GM18508 (cell line): ENCODE results near the gene PPDPF.

Experiments used
- ATAC-seq: cut with Tn5 transposase; IDR thresholded peaks from one replicate; pipeline ENCODE4 v1.9.1; 2021; ENCODE audit warnings: moderate number of reproducible peaks; ENCODE audit not compliant: insufficient read depth, unreplicated experiment

Gene PPDPF

DNA sequence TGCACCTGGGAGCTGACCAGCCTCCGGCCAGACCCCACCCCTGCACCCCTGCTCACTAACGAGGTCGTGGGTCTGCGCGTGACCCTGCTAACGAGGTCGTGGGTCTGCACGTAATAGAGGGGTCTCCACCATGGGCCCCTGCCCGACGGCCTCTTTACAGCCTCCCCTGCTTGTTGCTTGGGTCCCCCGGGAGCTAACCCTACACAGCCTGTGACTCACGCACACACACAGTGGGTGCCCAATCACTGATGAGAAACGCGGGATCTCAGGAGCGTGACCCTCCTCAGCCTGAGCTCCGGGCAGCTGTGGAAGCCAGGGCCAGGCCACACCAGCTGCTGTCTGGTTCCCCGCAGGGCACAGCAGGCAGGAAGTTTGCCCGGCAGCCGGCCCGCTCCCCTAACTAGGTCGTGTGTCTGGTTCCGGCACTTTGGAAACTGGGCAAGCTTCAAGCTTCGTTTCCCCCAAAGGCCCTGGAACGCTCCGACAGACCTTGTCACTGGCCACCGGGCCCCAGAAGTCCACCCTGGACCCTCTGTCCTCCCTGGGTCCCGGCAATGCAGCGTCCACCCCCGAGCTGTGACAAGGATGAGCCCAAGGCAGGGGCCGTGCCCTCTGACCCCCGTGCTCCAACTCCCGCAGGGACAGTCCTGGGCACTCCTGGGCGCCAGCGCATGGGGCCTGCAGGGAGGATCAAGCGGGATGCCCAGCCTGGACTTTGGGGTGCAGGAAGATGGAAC lies 15.8 kb downstream of the PPDPF start:
- ATAC-seq: no peak

DNA sequence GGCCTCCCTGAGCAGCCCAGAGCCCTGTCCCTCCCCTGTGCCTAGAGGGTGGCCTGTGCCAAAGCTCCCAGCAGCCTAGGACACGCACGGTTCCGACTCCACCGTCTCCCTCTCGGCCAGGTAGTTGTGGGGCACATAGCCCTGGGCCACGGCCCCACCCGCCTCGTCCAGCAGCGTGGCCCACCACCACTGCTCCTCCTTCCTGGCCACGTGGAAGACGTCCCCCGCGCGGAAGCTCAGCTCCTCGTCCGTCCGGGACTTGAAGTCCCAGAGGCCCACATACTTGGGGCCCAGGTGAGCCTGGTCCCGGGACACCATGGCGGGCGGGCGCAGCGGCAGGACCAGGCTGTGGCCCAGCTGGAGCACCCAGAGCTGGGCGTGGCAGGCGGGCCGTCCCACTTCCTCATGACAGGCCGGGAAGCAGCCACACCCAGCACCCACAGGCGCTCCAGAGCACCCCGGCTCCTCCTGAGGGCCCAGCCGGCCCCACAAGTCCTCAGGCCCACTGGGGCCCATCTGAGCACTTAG lies 16.5 kb downstream of the PPDPF start, which contains the start of gene PTK6:
Gene PTK6 (minus strand): TSS at position 380 of the 528 bp plus-strand sequence. CDS start 62 bp downstream, at position 318.
- ATAC-seq: no peak

DNA sequence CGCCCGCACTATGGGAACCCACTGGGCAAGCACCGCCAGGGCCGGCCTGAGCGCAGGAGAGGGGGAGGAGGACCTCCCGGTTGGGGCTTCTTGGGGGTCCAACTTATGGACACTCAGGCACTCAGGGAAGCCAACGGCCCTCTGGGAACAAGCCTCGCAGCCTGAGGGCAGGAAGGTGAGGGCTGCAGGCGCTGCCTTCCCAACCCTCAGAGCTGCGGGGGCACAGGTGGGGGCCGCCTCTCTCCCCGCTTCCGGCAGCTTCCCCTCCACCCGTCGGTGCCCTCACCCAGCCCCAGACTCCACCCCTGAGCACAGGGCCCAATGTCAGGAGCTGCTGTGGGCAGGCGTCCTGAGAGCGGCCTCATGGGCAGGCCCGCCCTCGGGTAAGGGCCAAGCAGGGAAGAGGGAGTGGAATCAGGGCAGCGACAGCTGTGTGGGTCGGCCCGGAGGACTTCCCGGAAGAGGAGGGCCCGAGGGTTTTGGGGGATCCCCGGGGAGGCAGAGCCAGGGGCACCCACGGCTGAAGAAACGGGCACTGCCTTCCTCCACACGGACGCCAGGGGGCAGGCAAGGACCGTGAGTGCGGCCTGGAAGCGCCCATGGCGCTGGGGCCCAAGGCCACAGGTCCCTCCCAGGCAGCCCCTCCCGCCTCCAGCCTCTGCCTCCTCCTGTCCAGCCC lies 17.1 kb downstream of the PPDPF start:
- ATAC-seq: no peak

DNA sequence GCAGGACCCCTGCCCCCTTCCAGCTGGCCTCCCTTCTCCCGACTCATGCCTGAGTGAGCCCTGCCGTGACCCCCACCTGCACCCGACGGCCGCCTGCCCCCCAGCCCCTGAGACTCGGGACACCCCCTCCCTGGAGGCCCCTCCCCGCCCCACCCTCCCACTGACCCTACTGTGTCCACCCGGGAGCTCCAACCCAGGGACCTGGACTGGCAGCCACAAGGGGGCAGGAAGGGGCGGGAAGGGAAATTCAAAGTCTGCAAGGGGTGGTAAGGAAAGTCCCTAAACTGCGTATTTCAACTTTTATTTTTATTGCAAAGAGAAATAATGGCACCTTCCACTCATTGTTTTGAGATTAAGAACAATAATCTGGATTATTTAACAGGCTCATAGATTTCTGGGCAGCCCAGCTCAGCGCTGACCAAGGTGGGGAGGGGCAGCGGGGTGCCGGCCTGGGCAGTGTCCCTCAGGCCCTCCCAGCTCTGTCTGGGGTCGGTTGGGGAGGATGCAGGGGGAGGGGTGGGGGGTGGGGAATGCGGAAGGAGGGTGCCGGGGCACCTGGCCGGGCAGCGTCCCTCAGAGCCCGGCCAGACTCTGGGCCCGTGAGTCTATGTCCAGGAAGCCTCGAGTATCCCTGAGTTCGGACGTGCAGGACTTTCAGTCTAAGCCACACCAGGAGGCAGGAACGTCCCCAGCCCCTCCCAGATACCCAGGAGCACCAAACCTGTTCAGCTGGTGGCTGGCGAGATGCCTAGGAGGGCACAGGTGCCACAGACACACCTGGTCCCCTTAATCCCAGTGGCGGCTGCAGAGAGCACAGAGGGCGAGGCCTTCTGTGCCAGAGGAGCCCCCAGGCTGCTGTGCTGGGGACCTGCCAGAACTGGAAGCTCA lies 17.9 kb downstream of the PPDPF start:
- no peak for ATAC-seq

DNA sequence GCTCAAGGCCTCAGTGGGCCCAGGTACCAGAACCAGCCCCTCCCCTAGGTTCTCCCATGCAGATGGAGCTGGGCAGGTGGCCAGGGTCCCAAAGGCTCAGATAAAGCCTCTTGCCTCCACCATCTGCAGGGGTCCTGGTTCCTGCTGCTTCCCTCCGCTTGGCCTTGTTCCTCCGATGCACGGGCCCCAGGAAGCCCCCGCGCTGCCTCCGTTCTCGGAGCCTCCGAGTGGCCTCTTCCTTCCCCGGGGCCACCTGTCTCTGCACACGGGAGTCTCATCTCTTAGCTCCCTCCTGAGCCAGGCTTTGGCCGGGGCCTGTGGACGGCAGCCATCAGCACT lies 18.5 kb downstream of the PPDPF start:
- ATAC-seq: no peak

DNA sequence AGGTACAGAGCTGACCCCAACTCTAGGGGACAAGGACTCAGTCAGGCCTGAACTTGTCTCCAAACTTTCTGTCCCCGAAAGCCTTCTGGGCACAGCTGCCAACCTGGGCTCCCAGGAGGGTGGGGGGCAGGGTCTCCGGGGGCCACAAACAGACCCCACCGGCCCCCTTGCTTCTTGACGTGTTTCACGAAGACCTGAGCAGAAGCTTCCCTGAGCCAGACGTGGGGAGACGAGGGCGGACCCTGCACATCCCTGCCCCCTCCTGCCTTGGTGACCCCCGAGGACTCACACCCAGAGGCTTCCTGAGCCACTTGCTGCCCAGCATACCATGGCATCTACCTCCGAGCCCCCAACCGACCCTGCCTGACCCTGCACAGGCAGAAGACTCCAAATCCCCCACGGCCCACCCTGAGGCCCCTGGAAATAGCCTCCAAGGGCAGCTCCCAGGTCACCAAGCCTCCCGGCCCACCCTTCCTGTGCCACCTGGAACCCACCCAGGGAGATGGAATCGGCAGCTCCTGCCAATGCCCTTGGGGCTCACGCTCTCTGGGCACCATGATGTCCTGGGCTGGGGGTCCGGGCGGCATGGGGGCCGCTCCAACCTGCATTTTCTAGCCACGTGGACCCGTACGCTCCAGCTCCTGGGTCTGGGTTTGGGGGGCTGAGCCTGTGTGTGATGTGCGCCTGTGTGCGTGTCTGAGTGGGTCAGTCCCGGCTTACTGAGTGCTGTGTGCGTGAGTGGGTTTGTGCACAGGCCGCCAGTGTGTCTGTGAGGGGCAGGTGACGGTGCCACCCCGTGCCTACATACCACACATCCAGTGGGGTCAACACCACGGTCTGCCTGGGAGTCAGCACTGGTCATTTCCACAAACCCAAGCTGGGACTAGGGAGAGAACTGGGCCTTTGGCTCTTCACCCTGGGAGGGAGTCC lies 19.1 kb downstream of the PPDPF start:
- no peak for ATAC-seq

DNA sequence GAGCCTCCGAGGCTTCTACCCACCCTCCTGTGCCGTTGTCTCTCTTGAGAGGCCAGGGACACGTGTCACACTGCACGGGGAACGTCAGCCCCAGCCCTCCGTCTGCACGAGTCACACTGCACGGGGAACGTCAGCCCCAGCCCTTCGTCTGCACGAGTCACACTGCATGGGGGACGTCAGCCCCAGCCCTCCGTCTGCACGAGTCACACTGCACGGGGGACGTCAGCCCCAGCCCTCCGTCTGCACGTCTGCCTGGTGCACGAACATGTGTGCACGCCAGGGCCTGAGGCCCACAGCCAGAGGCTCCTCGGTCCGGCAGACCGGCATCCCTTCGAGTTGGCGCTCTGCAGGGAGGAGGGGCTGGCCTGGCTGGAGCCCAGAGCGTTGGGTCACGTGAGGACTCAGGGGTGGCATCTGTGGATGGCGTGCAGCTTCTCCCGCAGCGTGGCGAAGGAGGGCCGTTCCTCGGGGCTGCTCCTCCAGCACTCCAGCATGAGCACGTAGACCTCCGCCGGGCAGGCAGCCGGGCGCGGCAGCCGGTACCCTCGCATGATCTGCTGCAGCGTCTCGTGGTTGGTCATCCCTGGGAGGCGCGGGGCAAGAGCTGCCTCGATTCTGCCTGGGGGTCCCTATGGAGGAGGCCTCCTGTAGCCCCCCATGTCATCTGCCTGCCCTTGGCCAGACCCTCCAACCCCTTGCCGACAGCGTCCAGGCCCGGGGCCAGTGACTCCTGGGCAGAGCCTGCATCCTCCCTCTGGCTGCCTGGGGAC lies 20.0 kb downstream of the PPDPF start:
- no peak for ATAC-seq

DNA sequence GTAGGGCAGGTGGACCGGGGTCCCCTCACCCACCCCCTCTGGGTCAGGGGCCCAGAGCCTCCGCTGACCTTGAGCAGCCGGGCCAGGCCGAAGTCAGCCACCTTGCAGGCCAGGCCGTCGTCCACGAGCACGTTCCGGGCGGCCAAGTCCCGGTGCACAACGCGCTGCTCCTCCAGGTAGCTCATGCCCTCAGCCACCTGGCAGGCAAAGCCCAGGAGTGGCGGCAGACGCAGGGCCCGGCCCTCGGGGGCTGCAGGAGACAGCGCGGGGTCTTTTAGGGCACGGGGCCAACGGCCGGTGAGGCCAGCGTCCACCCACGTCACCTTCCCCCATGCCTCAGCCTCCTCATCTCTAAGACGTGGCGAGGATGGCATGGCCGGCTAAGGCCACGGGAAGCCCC lies 20.8 kb downstream of the PPDPF start:
- no peak for ATAC-seq

DNA sequence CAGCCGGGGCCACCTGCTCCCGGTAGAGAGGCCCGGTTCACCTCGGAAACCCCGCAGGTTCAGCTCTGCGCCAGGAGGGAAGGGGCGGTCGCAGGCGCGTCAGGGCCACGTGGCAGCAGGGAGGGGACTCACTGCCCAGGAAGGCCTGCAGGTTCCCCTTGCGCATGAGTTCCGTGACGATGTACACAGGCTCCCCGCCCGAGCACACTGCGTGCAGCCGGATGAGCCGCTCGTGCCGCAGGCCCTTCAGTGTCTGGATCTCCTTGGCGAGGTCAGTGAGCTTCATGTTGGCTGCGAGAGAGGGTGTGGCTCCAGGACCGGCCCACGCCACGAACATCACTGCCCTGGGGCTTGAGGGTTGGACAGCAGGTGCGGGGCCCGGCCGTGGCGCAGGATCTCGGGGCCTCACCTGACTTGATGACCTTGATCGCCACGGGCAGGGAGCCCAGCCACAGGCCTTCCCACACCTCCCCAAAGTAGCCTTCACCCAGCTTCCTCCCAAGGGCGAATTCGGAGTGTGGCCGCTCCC lies 21.5 kb downstream of the PPDPF start:
- ATAC-seq: no peak

DNA sequence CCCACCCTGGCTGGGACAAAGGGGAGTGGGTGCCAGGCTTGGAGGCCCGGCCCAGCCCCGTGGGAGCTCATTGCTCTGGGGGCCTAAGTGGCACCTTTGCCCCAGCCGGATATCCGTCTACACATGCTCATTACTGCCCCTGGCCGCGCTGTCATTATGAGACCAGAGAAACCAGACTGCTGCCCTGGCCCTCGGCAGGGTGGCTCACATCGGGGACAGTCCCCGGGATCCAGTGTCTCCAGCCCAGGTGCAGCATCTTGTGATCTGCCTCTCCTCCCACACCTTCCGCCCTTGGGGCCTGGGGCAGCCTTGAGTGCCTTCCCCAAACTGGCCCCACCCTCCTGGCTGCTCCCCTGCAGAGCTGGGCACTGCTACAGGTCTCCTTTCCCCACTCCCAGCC lies 22.1 kb downstream of the PPDPF start:
- no peak for ATAC-seq

DNA sequence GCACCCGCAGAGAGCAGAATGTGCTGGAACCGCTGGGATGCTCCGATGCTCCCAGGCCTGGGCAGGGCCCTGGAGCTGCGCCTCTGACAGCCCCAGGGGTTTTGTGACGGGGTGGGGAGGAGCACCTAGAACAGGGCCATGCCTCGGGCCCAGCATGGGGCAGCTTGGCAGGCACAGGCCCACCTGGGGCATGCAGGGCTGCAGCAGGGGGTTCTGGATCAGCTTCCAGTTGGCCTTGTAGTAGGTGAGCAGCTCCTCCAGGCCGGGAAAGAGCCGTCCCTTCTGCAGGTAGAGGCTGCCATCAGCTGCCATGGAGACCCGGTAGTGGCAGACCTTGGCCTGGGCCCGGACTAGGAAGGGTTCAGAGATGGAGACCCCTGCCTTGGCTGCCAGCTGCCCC lies 22.6 kb downstream of the PPDPF start:
- ATAC-seq: no peak

DNA sequence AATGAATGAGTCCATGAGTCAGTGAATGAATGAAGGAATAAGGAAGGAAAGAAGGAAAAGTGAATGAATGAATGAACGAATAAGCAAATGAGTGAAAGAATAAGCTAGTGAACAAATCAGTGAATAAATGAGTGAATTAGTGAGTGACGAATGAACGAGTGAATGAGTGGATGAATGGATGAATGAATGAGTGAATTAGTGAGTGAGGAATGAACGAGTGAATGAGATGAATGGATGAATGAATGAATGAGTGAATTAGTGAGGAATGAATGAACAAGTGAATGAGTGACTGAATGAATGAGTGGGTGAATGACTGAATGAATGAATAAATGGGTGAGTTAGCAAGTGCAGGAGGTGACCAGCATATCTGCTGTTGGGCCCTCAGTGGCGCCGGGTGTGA lies 23.2 kb downstream of the PPDPF start:
- no peak for ATAC-seq

DNA sequence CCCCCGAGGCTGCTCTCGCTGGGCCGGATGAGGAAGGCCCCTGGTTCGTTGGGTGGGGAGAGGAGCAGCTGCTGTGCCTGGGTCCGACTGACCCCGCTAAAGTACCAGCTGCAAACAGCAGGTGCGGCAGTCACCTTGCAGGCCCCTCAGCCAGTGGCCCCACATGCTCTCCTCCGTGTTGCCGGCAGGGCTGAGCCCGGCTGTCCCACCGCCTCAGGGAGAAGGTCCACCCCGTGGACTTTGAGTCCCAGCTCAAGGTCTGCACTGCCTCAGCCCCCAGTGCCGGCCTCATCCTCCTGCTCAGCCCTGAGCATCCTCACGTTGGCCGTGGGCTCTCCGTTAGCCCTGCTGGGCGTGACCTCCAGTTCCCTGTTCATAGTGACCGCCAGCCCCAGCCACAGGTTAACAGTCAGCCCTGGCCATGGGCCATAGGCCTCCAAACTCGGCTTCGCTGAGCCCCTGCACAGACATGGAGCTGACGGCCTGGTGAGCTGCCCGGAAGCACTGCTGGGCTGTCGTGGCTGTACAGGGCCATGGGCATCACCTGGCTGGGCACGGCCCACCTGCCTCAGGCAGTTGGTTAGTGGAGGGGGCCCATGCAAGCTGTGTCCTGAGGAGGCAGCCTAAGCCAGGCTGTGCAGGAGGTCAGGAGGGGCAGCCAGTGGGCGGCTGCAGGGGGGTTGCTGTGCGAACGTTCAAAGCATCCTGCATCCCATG lies 23.8 kb downstream of the PPDPF start:
- ATAC-seq: no peak

DNA sequence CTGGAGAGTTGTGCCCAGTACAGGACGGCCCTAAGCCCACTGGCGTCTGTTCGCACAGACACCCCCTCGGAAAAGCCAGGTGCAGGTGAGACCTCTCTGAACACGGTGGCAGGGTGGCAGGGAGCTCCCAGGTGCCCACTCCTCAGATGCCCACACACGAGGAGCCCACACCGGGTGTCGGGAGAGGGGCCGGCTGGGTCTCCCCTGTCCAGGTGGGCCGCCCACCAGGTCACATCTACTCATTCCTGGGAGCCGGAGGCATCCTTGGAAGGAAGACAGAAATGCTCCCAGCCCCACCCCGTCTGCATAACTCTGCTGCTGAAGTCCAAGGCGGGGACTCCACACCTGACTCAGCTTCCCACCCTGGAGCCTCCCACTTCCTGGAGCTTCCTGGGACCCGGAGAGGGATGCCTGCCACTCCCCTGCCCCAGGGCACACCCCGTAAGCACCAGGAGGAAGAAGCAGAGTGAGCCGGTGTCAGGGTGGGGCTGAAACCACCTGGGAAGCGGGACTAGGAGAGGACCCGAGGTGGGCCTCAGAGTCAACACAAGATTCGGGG lies 24.5 kb downstream of the PPDPF start:
- no peak for ATAC-seq

DNA sequence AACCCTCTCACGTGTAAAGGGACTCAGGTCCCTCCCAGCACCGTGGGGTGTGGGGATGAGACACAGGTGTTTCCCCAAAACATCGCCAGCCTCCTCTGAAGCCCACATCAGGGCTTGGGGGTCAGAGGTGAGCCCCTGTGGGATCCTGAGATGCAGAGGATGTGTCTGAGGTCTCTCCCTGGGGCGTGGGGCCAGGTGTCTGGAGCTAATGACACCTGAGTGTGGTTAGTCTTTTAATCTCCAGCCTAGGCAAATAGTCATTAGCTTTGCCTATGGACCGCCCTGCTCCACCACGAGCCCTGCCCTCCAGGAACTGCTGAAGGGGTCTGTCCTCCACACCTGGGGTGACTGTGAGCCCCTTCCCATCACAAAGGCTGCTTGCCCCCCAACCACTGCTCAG lies 25.2 kb downstream of the PPDPF start:
- no peak for ATAC-seq

DNA sequence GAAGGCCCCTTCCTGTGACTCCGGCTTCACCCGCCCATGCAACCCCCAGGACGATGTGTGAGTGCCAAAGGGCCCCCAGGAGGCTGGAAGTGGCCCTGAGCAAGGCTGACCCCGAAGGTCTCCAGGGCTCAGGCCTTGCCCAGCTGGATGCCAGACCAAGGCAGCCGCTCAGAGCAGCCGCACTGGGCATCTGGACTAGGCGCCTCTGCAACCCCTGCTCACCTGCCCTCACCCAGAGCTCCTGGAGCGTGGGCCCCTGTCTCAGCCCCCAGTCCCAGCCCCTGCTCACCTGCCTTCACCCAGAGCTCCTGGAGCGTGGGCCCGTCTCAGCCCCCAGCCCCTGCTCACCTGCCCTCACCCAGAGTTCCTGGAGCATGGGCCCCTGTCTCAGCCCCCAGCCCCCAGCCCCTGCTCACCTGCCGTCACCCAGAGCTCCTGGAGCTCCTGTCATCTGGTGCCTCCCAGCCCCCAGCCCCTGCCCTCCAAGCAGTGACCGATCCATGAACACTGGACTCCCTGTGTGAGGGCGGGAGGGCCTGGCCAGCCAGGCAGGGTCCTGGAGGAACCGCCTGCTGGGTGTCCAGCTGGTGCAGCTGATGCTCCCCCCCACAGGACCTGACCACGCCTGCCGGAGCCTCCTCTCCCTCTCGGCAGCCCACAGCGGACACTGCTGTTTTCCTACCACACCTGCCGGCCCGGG lies 25.8 kb downstream of the PPDPF start:
- no peak for ATAC-seq

DNA sequence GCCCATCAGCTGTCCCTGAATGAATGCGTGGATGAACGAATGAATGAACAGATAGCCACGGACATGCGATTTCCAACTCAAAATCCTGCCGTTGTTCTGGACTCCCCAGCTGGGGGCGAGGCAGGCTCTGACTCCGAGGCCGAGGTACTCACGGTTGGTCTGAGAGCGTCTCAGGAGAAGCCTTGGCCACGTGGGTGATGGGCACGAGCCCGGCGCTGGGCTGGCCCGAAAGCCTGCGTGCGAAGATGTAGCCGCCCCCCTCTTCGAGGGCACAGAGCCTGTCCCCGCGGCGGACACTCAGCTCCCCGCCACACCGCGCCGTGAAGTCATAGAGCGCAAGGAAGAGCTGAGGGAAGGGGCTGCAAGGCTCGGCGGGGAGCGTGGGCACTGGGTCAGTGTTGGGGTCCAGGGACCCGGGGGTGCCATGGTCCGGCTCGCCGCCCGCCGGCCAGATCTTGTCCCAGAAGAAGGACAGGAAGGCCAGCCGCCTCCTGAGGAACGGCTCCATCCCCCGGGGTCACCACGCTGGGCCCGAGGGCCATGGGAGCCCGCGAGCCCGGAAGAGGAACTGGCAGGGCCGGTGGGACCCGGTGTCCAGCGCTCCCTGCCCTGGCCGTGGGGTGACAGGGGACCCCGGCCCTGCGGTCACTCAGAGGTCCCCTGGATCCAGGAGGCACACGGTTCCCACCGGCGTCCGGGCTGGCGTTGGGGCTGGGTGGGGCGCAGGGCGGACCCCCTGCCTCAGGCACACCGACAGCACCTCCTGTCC lies 26.6 kb downstream of the PPDPF start:
- no peak for ATAC-seq
